Adipose tissue (tissue), 3 donors: ENCODE measurements around the gene ZNF664. TPM values are rescaled to one million over a fixed set of nuclear protein-coding genes. Genes with fewer than 3 reads are reported as not detected.

Experiments used
- H3K27ac ChIP-seq: one replicate; pipeline ENCODE4 v1.5.1; 2013; ENCODE audit warnings: low read depth, low read length
- WGBS, 3 donors: extraction: QIAGEN DNeasy Blood & Tissue Kit; methylation state at CpG; one replicate each; pipeline ENCODE4 v1.1.7; 2013; 5-methylcytosine and 5-hydroxymethylcytosine counted together
- polyA plus RNA-seq, 3 donors: library from polyadenylated mRNA; stranded (reverse); fragments of 200-250 nt; gene quantifications; one replicate each; pipeline ENCODE4 v1.2.3, GENCODE V29; 2013
- donor health status: healthy with polysubstance abuse.
- donor health status: Bipolar disorder and iron deficiency.
- donor health status: healthy.

ZNF664 gene
- polyA plus RNA-seq, 3 donors = 29.8 to 105 (median 76.4) TPM

DNA sequence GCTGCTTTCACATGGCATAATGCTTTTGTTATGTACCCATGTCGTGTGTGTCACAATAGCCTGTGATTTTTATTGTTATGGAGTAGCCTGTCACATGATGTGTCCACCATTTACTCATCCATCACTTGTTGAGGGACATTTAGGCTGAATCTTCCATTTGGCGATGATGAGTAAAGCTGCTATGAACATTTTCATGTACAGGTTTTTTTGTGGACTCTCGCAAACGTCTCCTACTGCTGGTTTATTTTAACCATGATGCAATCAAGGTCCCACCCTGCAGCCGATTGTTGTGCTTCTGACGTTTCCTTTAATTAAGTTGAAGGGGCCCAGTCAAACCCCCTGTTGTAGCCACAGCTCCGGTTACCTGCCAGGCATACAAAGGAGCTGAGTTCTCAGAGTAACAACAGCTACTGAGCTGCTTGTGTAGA, 63.2 kb downstream of the ZNF664 start:
- 57 to 64% (median 61%) methylated on average over 7 of the region's 7 CpGs for WGBS, 3 donors
- no peak overlapping the region for H3K27ac ChIP-seq

DNA sequence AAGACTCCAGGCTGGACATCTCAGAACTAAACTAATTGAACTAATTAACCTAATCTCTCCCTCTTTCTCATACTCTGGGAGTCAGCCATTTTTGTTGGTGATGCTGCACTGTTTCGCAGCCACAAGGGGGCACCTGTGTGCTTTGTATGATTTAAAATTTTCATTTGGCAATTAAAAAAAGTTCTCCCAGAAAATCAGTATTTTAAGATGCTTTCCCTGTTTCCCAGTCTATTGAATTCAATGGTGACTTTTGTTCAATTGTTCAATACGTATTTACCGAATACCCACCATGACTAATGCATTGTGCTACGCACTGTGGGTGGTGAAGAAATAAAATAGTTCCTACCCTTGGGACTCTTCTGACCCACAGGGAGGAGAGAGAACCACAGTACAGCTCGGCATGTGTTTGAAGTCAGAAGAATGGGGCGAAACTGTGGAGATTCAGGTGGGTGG, 63.7 kb downstream of the ZNF664 start:
- 23 to 39% (median 37%) methylated on average over 6 of the region's 6 CpGs for WGBS, 3 donors
- H3K27ac ChIP-seq = no peak overlapping the region

DNA sequence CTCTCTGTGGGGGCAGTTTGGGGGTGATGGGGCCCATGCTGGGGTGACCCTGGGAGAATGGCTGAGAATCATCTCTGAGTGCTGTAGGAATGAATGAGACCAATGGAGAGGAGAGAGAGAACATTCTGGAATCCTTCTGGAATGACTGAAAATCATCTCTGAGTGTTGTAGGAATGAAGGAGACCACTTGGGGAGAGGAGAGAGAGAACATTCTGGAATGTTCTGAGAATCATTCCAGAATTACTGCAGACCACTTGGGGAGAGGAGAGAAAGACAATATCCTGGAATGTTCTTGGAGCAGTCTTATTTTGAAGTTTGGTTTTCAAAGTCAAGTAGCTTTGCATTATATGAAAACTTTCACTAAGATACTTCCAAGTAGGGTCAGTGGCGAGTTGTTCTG, 64.3 kb downstream of the ZNF664 start:
- H3K27ac ChIP-seq = no peak overlapping the region
- WGBS, 3 donors = 98 to 100% (median 100%) methylated on average over 1 of the region's 1 CpG

DNA sequence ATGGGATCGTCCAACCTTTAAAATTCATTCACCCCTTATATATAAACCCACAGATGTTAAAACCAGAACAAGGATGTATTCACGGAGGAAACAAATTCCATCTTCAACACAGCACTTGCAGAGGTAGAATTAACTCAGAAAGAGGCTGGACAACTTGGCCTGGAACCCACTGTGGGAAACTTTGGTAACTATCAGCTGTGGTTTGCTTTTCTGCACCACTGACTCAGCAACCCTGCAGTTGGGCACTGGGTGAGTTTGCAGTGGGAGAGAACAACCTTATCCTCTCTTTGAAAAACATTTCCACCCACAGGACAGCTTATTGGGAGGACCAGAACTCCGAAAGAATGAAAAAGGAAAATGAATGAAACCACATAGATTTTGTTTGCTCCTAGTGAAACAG, 66.3 kb downstream of the ZNF664 start:
- H3K27ac ChIP-seq = no peak overlapping the region
- 30 to 54% (median 46%) methylated on average over 3 of the region's 3 CpGs for WGBS, 3 donors

DNA sequence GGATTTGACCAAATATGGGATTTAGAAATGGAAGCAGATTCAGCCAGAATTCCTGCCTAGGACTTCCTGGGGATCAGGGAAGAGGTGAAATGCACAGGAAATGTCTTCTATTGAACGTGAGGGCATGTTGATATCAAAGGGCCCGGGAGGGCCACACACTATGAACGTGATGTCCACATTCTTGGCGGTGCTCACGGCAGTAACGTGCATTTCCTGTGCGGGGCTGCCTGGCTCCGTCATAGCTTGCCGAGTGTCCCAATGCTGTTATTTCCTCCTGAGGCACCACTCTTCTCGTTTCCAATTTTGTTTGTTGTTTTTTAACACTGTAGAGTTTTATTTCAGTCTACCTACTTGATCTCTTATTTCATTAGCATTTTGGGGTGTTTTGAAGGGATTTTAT, 67.3 kb downstream of the ZNF664 start:
- no peak overlapping the region for H3K27ac ChIP-seq
- WGBS, 3 donors = 30 to 71% (median 52%) methylated on average over 10 of the region's 10 CpGs

DNA sequence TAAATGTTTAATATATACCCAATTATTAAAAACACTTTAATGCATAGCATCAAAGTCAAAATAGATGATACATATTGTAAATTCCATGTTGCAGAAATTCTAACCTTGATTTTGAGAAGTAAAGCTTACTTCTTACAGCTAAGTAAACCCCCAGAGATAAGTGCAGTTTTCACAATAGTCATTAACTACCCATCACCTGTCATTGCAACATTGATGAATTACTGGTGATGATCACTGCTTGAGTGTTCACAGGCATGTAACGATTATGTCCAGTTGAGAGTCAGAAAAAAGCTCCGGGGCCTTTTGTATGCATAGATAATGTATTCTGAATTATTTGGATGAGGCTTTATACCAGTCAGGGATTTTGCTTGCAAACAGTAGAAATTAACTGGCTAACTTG, 67.7 kb downstream of the ZNF664 start:
- WGBS, 3 donors = 78 to 84% (median 78%) methylated on average over 2 of the region's 2 CpGs
- no peak overlapping the region for H3K27ac ChIP-seq

DNA sequence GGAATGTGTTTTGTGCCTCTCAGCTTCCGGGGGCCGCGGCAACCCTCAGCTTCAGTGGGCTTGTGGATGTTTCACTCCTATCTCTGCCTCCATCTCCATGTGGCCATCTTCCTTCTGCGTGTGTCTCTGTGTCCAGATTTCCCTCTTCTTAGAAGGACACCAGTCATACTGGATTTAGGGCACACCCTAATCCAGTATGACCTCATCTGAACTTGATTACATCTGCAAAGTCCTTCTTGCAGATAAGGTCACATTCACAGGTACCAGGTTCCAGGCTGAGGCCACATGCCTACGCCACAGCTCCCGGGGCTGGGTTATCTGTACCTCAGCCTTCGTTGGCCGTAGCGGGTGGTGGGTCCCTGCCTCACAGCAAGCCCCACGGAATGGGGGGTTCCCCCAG, 68.9 kb downstream of the ZNF664 start:
- 85 to 93% (median 91%) methylated on average over 10 of the region's 10 CpGs for WGBS, 3 donors
- no peak overlapping the region for H3K27ac ChIP-seq

DNA sequence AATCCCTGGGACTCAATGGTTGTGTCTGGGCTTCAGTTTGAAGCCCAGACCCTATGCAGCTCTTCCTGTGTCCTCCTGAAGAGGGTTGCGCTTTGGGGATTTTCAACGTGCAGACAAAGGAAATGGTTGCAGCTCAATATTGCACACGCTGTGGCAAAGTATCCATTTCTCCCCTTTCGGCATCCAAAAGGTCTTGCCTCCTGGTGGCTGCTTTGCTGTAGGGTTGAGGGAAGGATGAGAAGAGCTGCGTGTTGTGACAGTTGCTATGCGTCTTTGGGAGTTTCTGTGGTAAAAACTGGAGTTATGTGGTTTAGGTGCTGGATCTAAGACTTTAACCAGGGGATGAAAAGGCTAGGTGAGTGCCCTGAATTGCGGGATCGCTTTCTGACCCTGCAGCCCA, 71.0 kb downstream of the ZNF664 start:
- no peak overlapping the region for H3K27ac ChIP-seq
- WGBS, 3 donors = 71 to 90% (median 77%) methylated on average over 8 of the region's 8 CpGs

DNA sequence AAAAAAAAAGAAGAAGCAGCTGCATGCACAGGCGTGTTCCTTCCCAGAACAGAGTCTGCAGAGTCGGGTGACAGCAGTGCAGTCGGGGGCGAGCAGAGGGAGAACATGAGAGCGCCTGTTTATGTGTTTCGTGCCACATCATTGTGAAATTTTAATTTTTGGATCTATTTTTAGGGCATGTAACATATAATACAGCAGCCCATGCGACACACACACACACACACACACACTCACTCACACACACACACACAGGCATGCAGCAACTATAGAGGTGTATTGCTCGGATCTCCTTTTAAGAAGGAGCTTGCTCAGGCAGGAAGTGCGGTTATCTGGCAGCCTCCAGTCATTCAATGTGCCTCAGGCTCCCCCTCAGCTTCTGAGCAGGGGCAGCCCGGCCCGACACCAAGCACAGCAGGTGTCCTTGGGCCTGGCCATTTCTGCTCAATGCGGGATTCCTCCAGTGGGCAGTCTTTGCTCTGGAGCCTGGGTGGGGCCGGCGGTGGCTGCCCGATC, 71.8 kb downstream of the ZNF664 start:
- no peak overlapping the region for H3K27ac ChIP-seq
- WGBS, 3 donors = 64 to 81% (median 65%) methylated on average over 14 to 15 of the region's 15 CpGs

DNA sequence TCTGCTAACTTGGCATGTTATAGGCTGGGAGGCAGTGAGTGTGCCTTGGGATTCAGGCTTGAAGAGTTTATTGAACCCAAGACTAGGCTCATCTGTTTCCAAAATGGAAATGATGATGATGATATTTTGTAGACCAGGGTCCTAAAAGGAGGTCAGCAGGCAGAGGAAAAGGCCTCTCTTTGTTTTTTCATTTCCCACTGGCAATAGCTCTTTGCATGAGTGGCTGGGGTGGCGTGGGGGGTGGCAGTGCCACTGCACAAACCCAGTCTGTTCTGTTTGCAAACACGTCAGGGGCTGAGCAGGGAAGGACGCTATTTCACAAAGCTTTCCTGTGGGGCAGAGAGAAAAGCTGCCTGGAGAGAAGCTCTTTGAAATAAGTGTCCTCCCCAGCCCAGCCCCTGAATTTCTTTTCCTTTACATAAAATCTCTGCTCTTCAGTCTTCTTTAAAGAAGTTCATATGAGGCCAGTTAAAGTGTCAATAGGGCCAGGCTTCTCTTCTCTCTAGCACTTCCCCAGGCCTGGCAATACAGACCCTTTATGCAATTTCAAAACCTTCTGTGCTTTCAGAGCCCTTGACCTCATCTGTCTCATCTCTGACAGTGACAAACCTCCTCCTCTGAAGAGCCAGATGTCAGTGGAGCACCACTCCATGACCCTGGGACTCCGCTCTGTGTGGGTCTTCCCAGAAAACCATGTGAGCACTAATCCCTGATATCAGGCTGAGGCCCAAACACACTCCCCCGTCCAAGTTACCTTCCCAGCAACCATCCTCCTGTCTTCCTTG, 72.8 kb downstream of the ZNF664 start:
- 77 to 95% (median 78%) methylated on average over 5 of the region's 5 CpGs for WGBS, 3 donors
- no peak overlapping the region for H3K27ac ChIP-seq

DNA sequence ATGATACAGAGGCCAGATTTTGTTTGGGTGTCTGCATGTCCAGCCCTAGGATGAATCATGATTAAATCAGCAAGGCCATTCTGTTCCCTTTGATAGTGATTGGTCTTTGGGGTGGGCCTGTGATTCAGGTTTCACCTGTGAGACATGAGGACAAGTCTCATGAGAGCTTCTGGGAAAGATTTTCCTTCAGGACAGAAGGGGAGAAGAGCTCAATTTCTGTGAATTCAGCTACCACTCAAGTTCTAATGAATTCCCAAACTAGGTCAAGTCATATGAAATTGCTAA, 73.4 kb downstream of the ZNF664 start:
- no peak overlapping the region for H3K27ac ChIP-seq

DNA sequence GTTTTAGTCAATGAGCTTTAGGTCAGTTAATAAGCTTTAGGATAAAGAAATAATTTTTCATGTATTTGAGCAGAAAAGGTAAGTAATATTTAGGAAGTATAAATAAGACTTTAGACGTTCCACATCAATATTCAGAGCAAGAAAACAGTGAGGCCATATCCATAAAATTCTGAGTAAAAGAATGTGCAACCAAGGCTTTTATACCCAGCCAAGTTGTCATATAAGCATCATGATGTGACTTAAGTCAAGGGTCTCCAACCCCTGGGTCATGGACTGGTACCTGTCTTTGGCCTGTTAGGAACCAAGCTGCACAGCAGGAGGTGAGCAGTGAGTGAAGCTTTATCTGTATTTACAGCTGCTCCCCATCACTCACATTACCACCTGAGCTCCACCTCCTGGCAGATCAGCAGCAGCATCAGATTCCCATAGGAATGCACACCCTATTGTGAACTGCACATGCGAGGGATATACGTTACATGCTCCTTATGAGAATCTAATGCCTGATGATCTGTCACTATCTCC, 74.1 kb downstream of the ZNF664 start:
- 97 to 99% (median 97%) methylated on average over 3 of the region's 3 CpGs for WGBS, 3 donors
- H3K27ac ChIP-seq = no peak overlapping the region

DNA sequence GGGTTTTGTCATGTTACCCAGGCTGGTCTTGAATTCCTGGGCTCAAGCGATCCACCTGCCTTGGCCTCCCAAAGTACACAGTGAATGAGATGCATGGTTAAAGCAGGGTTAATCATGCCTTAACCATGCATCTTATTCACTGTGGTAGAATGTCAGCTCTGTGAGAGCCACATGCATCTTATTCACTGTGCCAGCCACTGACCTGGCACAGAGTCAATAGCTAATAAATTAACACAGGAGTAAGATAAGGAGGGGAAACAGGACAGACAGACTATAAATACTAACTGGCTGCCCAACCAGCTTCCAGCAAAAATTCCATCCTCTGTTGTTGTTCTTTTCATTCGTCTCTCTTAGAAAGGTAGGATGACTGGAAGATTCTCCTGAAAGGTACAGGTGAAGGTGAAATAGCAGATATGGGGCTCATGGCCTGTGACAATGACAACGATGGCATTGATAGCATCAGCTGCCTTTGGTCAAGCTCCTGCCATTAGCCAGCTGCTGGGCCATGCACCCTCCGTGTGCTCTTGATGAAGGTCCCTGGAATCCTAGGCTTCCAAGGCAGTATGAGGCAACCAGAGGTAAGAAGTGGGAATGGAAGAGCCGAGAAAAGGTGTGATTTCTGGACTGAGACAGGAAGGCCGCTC, 76.6 kb downstream of the ZNF664 start:
- no peak overlapping the region for H3K27ac ChIP-seq
- WGBS, 3 donors = 67 to 85% (median 80%) methylated on average over 6 of the region's 6 CpGs

DNA sequence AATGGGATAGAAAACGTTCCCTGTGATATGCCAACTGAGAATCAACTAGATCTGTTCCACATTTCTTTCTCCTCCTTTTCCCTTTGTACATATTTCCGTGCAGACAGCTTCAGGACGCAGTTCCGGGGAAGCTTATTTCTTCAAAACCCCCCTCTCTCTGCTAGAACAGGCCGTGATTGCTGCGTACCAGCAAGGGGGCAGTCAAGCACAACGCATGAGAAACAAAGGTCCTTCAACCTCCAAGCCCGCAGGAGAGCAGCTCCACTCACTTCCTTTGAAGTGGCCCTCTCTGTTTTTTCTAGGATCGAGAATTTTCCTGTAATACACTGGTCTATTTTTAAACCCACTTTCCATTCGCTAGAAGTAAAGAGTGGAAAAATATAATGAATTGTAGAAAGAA, 80.8 kb downstream of the ZNF664 start:
- H3K27ac ChIP-seq = no peak overlapping the region
- WGBS, 3 donors = 8 to 52% (median 12%) methylated on average over 10 of the region's 10 CpGs

DNA sequence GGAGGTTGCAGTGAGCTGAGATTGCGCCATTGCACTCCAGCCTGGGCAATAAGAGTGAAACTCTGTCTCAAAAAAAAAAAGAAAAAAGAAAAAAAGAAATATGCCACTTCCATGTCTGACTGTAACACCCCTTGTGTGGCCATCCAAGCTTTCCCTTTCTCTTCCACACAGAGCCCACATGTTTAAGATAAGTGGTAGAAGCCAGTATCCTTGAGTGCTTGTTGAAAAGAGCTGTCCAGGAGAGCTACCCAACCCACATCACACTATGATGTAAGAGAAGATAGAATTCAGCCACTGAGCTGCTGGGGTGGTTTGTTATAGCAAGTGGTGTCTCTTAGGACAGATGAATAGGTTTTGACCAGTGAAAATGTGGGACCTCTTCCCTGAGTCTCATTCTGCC, 82.1 kb downstream of the ZNF664 start:
- WGBS, 3 donors = 100% methylated on average over 1 of the region's 1 CpG
- H3K27ac ChIP-seq = no peak overlapping the region

DNA sequence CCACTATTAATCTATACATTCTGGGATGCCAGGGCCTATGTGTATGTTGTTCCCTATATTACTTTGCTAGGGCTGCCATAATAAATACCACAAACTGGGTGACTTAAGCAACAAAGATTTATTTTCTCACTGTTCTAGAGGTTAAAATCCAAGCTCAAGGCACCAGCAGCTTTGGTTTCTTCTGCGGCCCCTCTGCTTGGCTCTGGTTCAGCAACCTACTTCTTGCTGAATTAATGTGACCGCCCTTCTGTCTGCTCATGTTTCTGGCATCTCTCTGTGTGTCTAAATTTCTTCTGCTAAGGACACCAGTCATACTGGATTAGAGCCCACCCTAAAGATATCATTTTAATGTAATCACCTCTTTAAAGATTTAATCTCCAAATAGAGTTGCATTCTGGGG, 84.7 kb downstream of the ZNF664 start:
- H3K27ac ChIP-seq = no peak overlapping the region
- WGBS, 3 donors = 94 to 95% (median 94%) methylated on average over 2 of the region's 2 CpGs

DNA sequence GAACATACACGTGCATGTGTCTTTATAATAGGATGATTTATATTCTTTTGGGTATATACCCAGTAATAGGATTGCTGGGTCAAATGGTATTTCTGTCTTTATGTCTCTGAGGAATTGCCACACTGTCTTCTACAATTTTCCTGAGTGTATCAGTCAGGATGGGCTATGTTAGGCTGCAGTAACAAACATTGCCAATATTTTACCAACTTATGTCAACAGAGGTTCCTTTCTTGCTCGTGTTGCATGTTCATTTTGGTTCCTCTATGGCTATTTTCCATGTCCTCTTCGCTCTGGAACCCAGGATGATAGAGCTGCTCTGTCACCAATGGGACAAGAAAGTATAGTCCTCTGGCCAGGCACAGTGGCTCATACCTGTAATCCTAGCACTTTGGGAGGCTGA, 86.7 kb downstream of the ZNF664 start:
- WGBS, 3 donors = 91 to 95% (median 94%) methylated on average over 3 of the region's 3 CpGs
- H3K27ac ChIP-seq = no peak overlapping the region
